H9 (cell line): Measurements from ENCODE around the gene INTS6L. TPM values are rescaled to one million over a fixed set of nuclear protein-coding genes. Genes with fewer than 3 reads are reported as not detected.

Source experiments
- DNase-seq: peaks from one replicate; pipeline ENCODE4 v3.0.0-alpha.2; 2017
- H2AFZ ChIP-seq: one replicate; pipeline ENCODE4 v1.6.1; 2013; ENCODE audit warnings: mild to moderate bottlenecking, low read length, control low read depth, moderate library complexity
- H2AK5ac ChIP-seq: 2 replicates; pipeline ENCODE4 v1.6.1; 2013; ENCODE audit warnings: low read length, control low read depth, mixed read lengths; ENCODE audit not compliant: insufficient read length
- H2BK120ac ChIP-seq: one replicate; pipeline ENCODE4 v1.6.1; 2013; ENCODE audit warnings: low read depth, mild to moderate bottlenecking, low read length, control low read depth, inconsistent platforms; ENCODE audit not compliant: poor library complexity, severe bottlenecking
- H2BK12ac ChIP-seq: 2 replicates; pipeline ENCODE4 v1.6.1; 2013; ENCODE audit warnings: low read length, control low read depth, mixed read lengths, low read depth; ENCODE audit not compliant: insufficient read length
- H2BK15ac ChIP-seq: 2 replicates; pipeline ENCODE4 v1.6.1; 2013; ENCODE audit warnings: low read depth, low read length, control low read depth
- H2BK20ac ChIP-seq: one replicate; pipeline ENCODE4 v1.6.1; 2013; ENCODE audit warnings: low read depth, mild to moderate bottlenecking, low read length, control low read depth, inconsistent platforms; ENCODE audit not compliant: poor library complexity, severe bottlenecking
- H2BK5ac ChIP-seq: 2 replicates; pipeline ENCODE4 v1.6.1; 2013; ENCODE audit warnings: low read length, control low read depth, mixed read lengths; ENCODE audit not compliant: insufficient read length
- H3K14ac ChIP-seq: 2 replicates; pipeline ENCODE4 v1.6.1; 2013; ENCODE audit warnings: low read length, control low read depth; ENCODE audit not compliant: insufficient read depth
- H3K18ac ChIP-seq: 2 replicates; pipeline ENCODE4 v1.6.1; 2013; ENCODE audit warnings: low read depth, mild to moderate bottlenecking, mixed read lengths, low read length, control low read depth; ENCODE audit not compliant: insufficient read length
- H3K23ac ChIP-seq: 2 replicates; pipeline ENCODE4 v1.6.1; 2013; ENCODE audit warnings: low read length, control low read depth, mixed read lengths, low read depth; ENCODE audit not compliant: insufficient read length
- H3K23me2 ChIP-seq: 2 replicates; pipeline ENCODE4 v1.6.1; 2013; ENCODE audit warnings: low read depth, mild to moderate bottlenecking, mixed read lengths, low read length, control low read depth; ENCODE audit not compliant: insufficient read length, poor library complexity, severe bottlenecking
- H3K27ac ChIP-seq: 2 replicates; pipeline ENCODE4 v1.5.1; 2013; ENCODE audit warnings: low read length, control low read depth, mixed read lengths, low read depth; ENCODE audit not compliant: insufficient read length
- H3K27me3 ChIP-seq: 2 replicates; pipeline ENCODE4 v1.6.1; 2013; ENCODE audit warnings: low read length, control low read depth, inconsistent platforms; ENCODE audit not compliant: insufficient read depth
- H3K4ac ChIP-seq: 2 replicates; pipeline ENCODE4 v1.6.1; 2013; ENCODE audit warnings: low read depth, mild to moderate bottlenecking, control low read depth, inconsistent platforms, low read length, moderate library complexity
- H3K4me1 ChIP-seq: 2 replicates; pipeline ENCODE4 v1.6.1; 2013; ENCODE audit warnings: low read length, control low read depth, inconsistent platforms; ENCODE audit not compliant: insufficient read depth
- H3K4me2 ChIP-seq: 2 replicates; pipeline ENCODE4 v1.6.1; 2013; ENCODE audit warnings: low read length, control low read depth, mixed read lengths; ENCODE audit not compliant: insufficient read length, insufficient read depth
- H3K56ac ChIP-seq: 2 replicates; pipeline ENCODE4 v1.6.1; 2013; ENCODE audit warnings: low read depth, mild to moderate bottlenecking, mixed read lengths, low read length, control low read depth; ENCODE audit not compliant: insufficient read length
- H3K79me1 ChIP-seq: 2 replicates; pipeline ENCODE4 v1.6.1; 2013; ENCODE audit warnings: low read depth, mild to moderate bottlenecking, moderate library complexity, low read length, control low read depth, inconsistent platforms; ENCODE audit not compliant: insufficient read depth, poor library complexity, severe bottlenecking
- H3K79me2 ChIP-seq: 2 replicates; pipeline ENCODE4 v1.6.1; 2013; ENCODE audit warnings: low read length, control low read depth, inconsistent platforms; ENCODE audit not compliant: insufficient read depth
- H3K9ac ChIP-seq: 2 replicates; pipeline ENCODE4 v1.6.1; 2013; ENCODE audit warnings: low read length, control low read depth, mixed read lengths; ENCODE audit not compliant: insufficient read length; ENCODE audit errors: extremely low read depth
- H3K9me3 ChIP-seq: one replicate; pipeline ENCODE4 v1.6.1; 2013; ENCODE audit warnings: low read depth, low read length, inconsistent platforms; ENCODE audit not compliant: control insufficient read depth
- H3T11ph ChIP-seq: one replicate; pipeline ENCODE4 v1.6.1; 2013; ENCODE audit warnings: mild to moderate bottlenecking, low read length, control low read depth, inconsistent platforms
- H4K20me1 ChIP-seq: one replicate; pipeline ENCODE4 v1.6.1; 2013; ENCODE audit not compliant: control insufficient read depth, insufficient read length, insufficient read depth
- H4K5ac ChIP-seq: 2 replicates; pipeline ENCODE4 v1.6.1; 2013; ENCODE audit warnings: low read depth, mild to moderate bottlenecking, mixed read lengths, low read length, control low read depth; ENCODE audit not compliant: insufficient read length
- H4K8ac ChIP-seq: replicated peaks from 2 replicates; pipeline ENCODE4 v1.6.1; 2013; ENCODE audit warnings: low read length, control low read depth, mixed read lengths, low read depth; ENCODE audit not compliant: insufficient read length
- H4K91ac ChIP-seq: 2 replicates; pipeline ENCODE4 v1.6.1; 2013; ENCODE audit warnings: low read depth, mild to moderate bottlenecking, moderate library complexity, mixed read lengths, low read length, control low read depth; ENCODE audit not compliant: insufficient read length
- H3K27ac Mint-ChIP-seq, 3 experiments: 2 replicates in 2 of 3; 3 replicates in 1 of 3; pipeline ENCODE4 v1.8.0; 2020 to 2021; ENCODE audit warnings: mixed read lengths in 3 of 3, mild to moderate bottlenecking in 1 of 3, moderate library complexity in 1 of 3
- H3K27me3 Mint-ChIP-seq: 2 replicates; pipeline ENCODE4 v1.8.0; 2021; ENCODE audit warnings: low read depth, mild to moderate bottlenecking, moderate library complexity, mixed read lengths
- H3K36me3 Mint-ChIP-seq, 3 experiments: 2 replicates in 2 of 3; 3 replicates in 1 of 3; pipeline ENCODE4 v1.8.0; 2020 to 2021; ENCODE audit warnings: low read depth in 3 of 3, mixed read lengths in 3 of 3; ENCODE audit not compliant: insufficient read depth in 1 of 3
- H3K4me1 Mint-ChIP-seq, 2 experiments: 2 replicates each; pipeline ENCODE4 v1.8.0; 2020; ENCODE audit warnings: mixed read lengths in 2 of 2
- H3K4me3 Mint-ChIP-seq, 2 experiments: 2 replicates in 1 of 2; 3 replicates in 1 of 2; pipeline ENCODE4 v1.8.0; 2020 to 2021; ENCODE audit warnings: mild to moderate bottlenecking in 2 of 2, mixed read lengths in 2 of 2, moderate library complexity in 1 of 2
- H3K9me3 Mint-ChIP-seq, 2 experiments: 2 replicates in 1 of 2; 3 replicates in 1 of 2; pipeline ENCODE4 v1.8.0; 2020; ENCODE audit warnings: mild to moderate bottlenecking in 2 of 2, mixed read lengths in 2 of 2, moderate library complexity in 1 of 2
- CTCF ChIP-seq: fragments of 200-600 bp; sonication (generic); conservative IDR thresholded peaks from 3 replicates; pipeline ENCODE4 v1.8.0; 2021; ENCODE audit warnings: antibody characterized with exemption, mild to moderate bottlenecking
- WGBS: extraction: QIAGEN DNeasy Blood & Tissue Kit; methylation state at CpG from one replicate; pipeline ENCODE4 v1.1.7; 2013; ENCODE audit warnings: missing lambda C conversion rate, low lambda C conversion rate, mixed read lengths; ENCODE audit not compliant: insufficient read length; ENCODE audit errors: extremely low coverage; 5-methylcytosine and 5-hydroxymethylcytosine counted together
- total RNA-seq: library from RNA; stranded (reverse); gene quantifications from 2 replicates; pipeline ENCODE4 v1.2.1, GENCODE V29; 2021

Gene INTS6L
- total RNA-seq, 1 experiment from 2014 or later, result 7.8 TPM

DNA sequence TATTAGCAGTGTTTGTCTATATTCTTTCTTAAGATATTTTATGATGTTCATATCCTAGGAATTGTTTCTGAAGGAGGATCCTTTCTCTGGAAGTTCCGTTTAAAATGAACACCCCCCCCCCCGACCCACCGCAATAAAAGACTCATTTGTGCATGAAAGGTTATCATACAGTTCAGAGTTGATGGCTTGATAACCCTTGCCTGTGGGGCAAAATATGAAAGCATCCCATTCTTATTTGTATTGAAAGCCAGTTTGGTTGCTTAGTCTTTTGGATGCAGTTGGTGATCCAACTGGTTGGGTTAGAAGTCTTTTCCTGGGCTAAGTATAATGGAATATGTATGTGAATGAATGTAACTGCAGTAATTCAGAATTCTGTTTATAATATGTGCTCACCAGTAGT is 8.3 kb downstream of the INTS6L start:
- Histone ChIP-seq H3K56ac (no peak overlapping the region), H3K14ac (no peak overlapping the region), H3K79me1 (no peaks in the 10 kb centered on the region), H4K5ac (no peak overlapping the region), H3K4me1 (no peaks in the 10 kb centered on the region), H3K9me3 (peaks cover 37% of the 10 kb centered on the region), H3K23me2 (no peaks in the 10 kb centered on the region), H2BK12ac (no peak overlapping the region), H3K79me2 (no peaks in the 10 kb centered on the region), H2AK5ac (no peak overlapping the region), H3K23ac (no peak overlapping the region), H2BK15ac (no peak overlapping the region), H3K9ac (no peak overlapping the region), H2AFZ (no peak overlapping the region), H4K91ac (no peak overlapping the region), H3K27ac (no peak overlapping the region), H4K8ac (no peak overlapping the region), H3K27me3 (no peaks in the 10 kb centered on the region), H4K20me1 (no peaks in the 10 kb centered on the region), H3K4me2 (no peak overlapping the region), H2BK120ac (no peak overlapping the region), H3K18ac (no peak overlapping the region), H2BK20ac (no peak overlapping the region), H2BK5ac (no peak overlapping the region), H3T11ph (no peak overlapping the region), H3K4ac (no peak overlapping the region)
- Mint-ChIP-seq H3K27me3 (no peaks in the 10 kb centered on the region), H3K36me3 (peaks cover 0 to 2% (median 0%) of the 10 kb centered on the region in 3 experiments; a peak in 1 of 7 replicates), H3K4me1 (peaks cover 9 to 15% of the 10 kb centered on the region in 2 experiments), H3K9me3 (peaks cover 54 to 61% of the 10 kb centered on the region in 2 experiments), H3K27ac (no peak overlapping the region), H3K4me3 (no peak overlapping the region)
- TF ChIP-seq CTCF, result no peak
- no peak for DNase-seq
- no CpG with 5 or more reads among the region's 3 CpGs for WGBS
